A673 (cell line): Measurements from ENCODE around the gene TBXA2R. TPM values are rescaled to one million over a fixed set of nuclear protein-coding genes. Genes with fewer than 3 reads are reported as not detected.
A peak's percentile ranks its signal among the peaks of the same experiment; 100 is the strongest.

Experiments used
- BruUV-seq: library from RNA; stranded (reverse); fragments of 400-500 nt; replicated peaks from 2 replicates; lab custom pipeline; 2021; lab: Mats Ljungman, UMichigan
- CTCF ChIA-PET: fragments of 300-600 bp; sonication (Branson Sonifier 250); formaldehyde crosslinking; loops from one replicate; lab custom pipeline; 2022; ENCODE audit warnings: antibody characterized with exemption; lab: Charles Lee
- POLR2A ChIA-PET: fragments of 300-600 bp; sonication (Branson Sonifier 250); formaldehyde crosslinking; loops from one replicate; lab custom pipeline; 2022; ENCODE audit warnings: antibody characterized with exemption; ENCODE audit not compliant: low non-redundant PET; lab: Charles Lee
- DNase-seq: peaks from one replicate; pipeline ENCODE4 v3.0.0-alpha.2; 2015; ENCODE audit warnings: low spot score
- H3K27ac ChIP-seq: fragments of 200-600 bp; sonication (generic); 2 replicates; pipeline ENCODE4 v1.5.1; 2016; ENCODE audit warnings: mixed run types, low read depth, mild to moderate bottlenecking, mixed read lengths, antibody characterized with exemption, low read length; ENCODE audit not compliant: poor library complexity, severe bottlenecking
- H3K27me3 ChIP-seq: fragments of 200-600 bp; sonication (generic); replicated peaks from 2 replicates; pipeline ENCODE4 v1.6.1; 2017; ENCODE audit warnings: mixed run types, low read depth, mild to moderate bottlenecking, mixed read lengths, antibody characterized with exemption, low read length; ENCODE audit not compliant: insufficient read depth, poor library complexity
- H3K36me3 ChIP-seq: fragments of 200-600 bp; sonication (generic); 2 replicates; pipeline ENCODE4 v1.6.1; 2016; ENCODE audit warnings: mixed run types, mild to moderate bottlenecking, mixed read lengths, antibody characterized with exemption, low read length; ENCODE audit not compliant: insufficient read depth, poor library complexity, severe bottlenecking
- H3K4me1 ChIP-seq: fragments of 200-600 bp; sonication (generic); 2 replicates; pipeline ENCODE4 v1.6.1; 2017; ENCODE audit warnings: mixed run types, mild to moderate bottlenecking, mixed read lengths, antibody characterized with exemption, low read length; ENCODE audit not compliant: insufficient read depth, poor library complexity, severe bottlenecking
- H3K4me3 ChIP-seq: fragments of 200-600 bp; sonication (generic); 2 replicates; pipeline ENCODE4 v1.5.1; 2016; ENCODE audit warnings: low read depth, mixed run types, mild to moderate bottlenecking, mixed read lengths, low read length; ENCODE audit not compliant: poor library complexity, severe bottlenecking
- H3K9me3 ChIP-seq: fragments of 200-600 bp; sonication (generic); 2 replicates; pipeline ENCODE4 v1.6.1; 2016; ENCODE audit warnings: mixed run types, low read depth, mild to moderate bottlenecking, mixed read lengths, antibody characterized with exemption, low read length; ENCODE audit not compliant: poor library complexity, severe bottlenecking
- CTCF ChIP-seq: fragments of 300-800, 200-600 bp; sonication (generic); conservative IDR thresholded peaks from 2 replicates; pipeline ENCODE4 v1.5.1; 2017; ENCODE audit warnings: low read depth, mild to moderate bottlenecking, antibody characterized with exemption, low read length, moderate library complexity, mixed read lengths
- EZH2 ChIP-seq: fragments of 200-600 bp; sonication (generic); IDR thresholded peaks from 2 replicates; pipeline ENCODE4 v1.6.1; 2017; ENCODE audit warnings: borderline replicate concordance, low read depth, mild to moderate bottlenecking, mixed read lengths, antibody characterized with exemption, low read length; ENCODE audit not compliant: poor library complexity, severe bottlenecking
- intact Hi-C: fragments of 100-400 bp; cut with micrococcal nuclease; formaldehyde crosslinking; loops from one replicate; pipeline ENCODE4 v1.10.0; 2022; ENCODE audit not compliant: unreplicated experiment
- total RNA-seq: library from RNA; stranded (reverse); gene quantifications from 2 replicates; pipeline ENCODE4 v1.2.3, GENCODE V29; 2021

Gene TBXA2R
- total RNA-seq, 1 experiment from 2014 or later: 0.56 TPM

GRCh38 chr19:3627351-3627723, 20.7 kb upstream of the TBXA2R start:
- Histone ChIP-seq H3K4me1 (peaks cover 12% of the 10 kb centered on the region), H3K27ac (peak overlapping the region; percentile 97), H3K36me3 (peaks cover 4% of the 10 kb centered on the region), H3K27me3 (no peaks in the 10 kb centered on the region), H3K9me3 (no peaks in the 10 kb centered on the region), H3K4me3 (no peak overlapping the region)
- TF ChIP-seq EZH2 (no peak), CTCF (no peak)
- intact Hi-C loops: no loop called here
- ChIA-PET CTCF (no interaction called here), POLR2A (interaction anchor here (0.6 kb wide), 1 partner anchor 503 kb away, joined by 4 read pairs; no protein-coding TSS in a partner anchor)
- no TSS peak for BruUV-seq
- no peak for DNase-seq

- TF ChIP-seq EZH2: no peak
- 0 out of 2 replicates have a peak, but pooled peaks have one; percentile 7 for TF ChIP-seq CTCF
- Histone ChIP-seq H3K36me3 (peaks cover under 1% of the 10 kb centered on the region), H3K4me1 (peaks cover 12% of the 10 kb centered on the region), H3K27ac (peak within 1 kb of the TSS; percentile 97), H3K27me3 (no peaks in the 10 kb centered on the region), H3K4me3 (peak within 1 kb of the TSS; percentile 90), H3K9me3 (no peaks in the 10 kb centered on the region)
- peak; percentile 99 for DNase-seq
- ChIA-PET POLR2A (interaction anchor here (0.6 kb wide), 1 partner anchor 504 kb away, joined by 4 read pairs; no protein-coding TSS in a partner anchor), CTCF (no interaction called here)
- no TSS peak for BruUV-seq
- intact Hi-C loops: no loop called here
Measured at GRCh38 chr19:3626473-3627350, 20.0 kb upstream of the TBXA2R start, which contains the start of gene CACTIN. Gene CACTIN, minus strand, starts transcription at chr19:3626790. Its CDS starts 28 bp downstream, at chr19:3626762.

GRCh38 chr19:3625996-3626472, 19.4 kb upstream of the TBXA2R start:
- Histone ChIP-seq H3K36me3 (no peaks in the 10 kb centered on the region), H3K9me3 (no peaks in the 10 kb centered on the region), H3K4me1 (peaks cover 12% of the 10 kb centered on the region), H3K27ac (peak overlapping the region; percentile 97), H3K27me3 (no peaks in the 10 kb centered on the region), H3K4me3 (peak overlapping the region; percentile 90)
- BruUV-seq: TSS peak; percentile 22
- DNase-seq: no peak
- intact Hi-C loops: no loop called here
- ChIA-PET POLR2A (no interaction called here), CTCF (no interaction called here)
- no peak for TF ChIP-seq EZH2
- TF ChIP-seq CTCF: no peak
